ENCODE data around the gene PAPPA.

Gene PAPPA

DNA sequence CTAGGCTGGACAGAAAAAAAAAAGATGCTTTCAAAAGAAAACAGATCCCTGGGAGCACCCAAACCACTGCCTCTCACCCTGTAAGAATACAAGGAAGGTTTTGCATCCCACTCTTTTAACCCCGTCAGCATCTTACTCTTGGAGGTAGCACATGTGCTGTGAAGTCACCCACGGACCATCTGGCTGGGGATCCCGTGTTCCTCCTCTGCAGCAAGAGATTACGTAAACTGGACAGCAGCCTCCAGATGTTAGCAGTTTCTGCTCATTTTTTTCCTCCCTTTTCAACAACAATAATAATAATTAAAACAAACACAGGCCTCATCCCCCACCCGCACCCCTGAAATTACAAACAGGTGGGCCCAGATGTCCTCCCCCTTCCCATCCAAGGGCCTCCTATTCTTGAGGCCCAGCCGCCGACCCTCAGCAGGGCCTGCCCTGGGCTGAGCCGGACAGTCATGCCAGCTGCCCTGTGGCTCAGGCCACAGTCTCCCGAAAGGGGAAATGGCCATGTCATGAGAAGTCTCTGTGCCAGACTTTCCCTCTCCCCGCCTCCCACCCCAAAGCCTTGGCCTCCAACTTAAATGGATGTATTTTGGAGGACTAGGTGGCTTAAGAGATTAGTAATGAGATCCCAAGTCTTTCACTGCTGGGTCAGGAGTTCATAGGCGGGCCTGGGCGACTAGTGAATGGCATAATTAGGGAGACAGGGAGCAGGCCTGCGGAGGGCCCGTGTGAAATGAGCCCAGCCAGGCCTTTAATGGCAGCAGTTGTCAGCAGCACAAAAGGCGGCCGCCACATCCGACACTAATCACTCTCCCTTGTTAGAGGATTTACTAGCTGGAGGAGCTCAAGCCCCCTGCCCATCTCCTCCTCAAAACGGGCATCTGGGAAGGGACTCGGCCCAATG is 165.1 kb downstream of the PAPPA start:
- no peak for DNase-seq (ENCODE audit: low spot score)

DNA sequence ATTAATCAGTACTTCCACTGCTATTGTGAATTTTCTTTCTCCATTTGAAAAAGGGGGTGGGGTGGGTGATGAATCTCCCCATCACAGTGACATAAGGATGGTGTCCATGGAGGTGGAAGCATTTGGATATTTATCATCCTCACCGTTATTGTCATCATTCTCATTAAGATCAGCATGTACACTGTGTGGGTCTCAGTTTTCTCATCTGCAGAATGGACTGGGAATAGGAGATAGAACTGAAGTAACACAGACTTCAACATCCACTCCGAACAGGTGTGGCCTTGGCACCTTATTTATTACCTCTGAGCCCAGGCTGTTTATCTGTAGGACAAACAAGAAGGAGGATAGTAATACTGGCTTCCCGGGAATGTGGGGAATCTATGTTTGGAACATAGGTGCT is 165.9 kb downstream of the PAPPA start:
- DNase-seq (ENCODE audit: low spot score) = no peak

DNA sequence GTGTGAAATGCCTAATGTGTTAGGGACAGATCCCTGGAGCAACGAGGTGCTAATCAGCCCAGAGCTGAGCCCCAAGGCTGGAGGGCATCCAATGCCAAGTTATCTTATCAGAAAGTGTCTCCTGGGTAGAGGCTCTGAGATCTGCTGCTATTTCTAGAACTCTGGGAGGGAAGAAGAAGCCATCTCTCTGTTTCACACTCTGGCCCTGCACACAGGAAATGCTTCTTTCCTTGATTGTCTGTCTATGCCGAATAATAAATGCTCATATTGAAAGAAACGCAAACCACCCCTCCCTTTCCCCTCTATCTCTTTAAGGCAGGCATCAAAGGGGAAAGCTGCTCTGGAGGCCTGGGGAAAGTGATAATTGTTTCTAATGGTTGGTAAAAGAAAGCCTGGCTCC is 166.7 kb downstream of the PAPPA start:
- no peak for DNase-seq (ENCODE audit: low spot score)

DNA sequence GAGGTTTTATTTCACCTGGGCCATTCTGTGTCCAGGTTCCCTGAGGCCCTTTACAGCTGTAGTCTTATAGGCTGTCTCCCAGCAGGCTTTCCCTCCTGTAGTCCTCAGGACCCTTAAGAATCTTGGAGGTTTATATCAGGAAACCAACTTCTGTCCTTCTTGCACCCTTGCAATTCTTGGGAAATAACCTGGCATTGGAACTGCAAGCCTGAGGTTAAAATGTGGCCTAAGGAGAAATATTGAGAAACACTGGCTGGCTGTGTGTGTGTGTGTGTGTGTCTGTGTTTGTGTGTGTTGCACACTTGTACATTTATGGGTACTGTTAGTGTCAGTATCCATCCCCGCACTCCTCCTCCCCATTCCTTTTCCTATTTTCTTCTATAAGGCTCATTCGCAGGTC is 168.9 kb downstream of the PAPPA start:
- DNase-seq (ENCODE audit: low spot score) = no peak

DNA sequence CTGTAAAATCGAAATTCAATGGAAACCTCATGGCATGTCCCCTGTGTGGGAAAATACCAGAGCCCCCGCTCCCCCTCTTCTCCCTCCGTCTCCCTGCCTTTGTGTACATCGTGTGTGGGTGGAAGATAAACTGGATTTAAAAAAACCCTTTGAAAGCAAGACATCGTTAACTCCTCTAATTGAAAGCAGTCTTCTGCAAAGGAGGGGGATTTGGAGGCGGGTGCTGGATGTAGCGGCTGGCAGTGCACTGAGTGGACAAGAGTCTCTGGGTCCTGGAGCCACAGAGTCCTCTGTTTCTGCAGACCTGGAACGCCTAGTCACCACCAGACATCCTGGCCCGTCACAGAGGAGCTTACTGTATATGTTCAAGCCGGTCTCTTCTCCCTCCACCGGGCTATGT is 169.4 kb downstream of the PAPPA start:
- DNase-seq (ENCODE audit: low spot score) = no peak

DNA sequence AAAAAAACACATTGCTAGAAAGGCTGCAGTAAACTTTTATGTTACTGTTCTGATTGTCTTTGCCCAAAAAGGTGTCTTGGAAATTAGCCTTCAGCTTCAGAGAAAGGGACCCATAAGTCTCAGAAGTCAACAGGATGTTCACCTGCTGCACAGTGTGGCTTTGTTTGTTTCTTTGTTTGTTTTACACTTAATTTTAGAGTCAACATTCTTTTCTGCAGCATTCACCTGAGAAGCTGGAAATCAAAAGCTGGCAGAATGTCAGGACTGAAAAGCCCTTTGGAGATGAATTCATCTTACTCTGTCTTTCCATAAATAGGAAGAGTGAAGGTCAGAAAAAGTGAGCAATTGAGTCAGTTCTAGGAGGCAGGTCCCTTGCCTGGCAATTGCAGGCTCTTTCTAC is 170.0 kb downstream of the PAPPA start:
- no peak for DNase-seq (ENCODE audit: low spot score)

DNA sequence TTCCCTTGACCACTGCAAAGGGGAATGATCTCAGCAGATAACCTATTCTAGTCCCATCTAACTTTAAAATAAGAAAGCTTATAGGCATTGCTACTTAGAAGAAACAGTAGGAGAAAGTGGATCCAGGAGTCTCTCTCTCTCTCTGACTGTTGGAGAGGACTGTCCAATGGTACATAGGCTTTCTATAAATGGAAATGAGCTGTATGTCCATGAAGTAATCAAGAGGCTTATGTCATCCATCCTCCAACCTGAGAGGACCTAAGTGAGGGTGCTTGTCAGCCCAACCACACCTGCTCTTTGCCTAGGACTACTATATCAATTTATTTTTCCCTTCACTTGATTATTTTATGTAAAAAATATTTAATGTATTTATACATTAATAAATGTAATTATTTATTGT is 172.3 kb downstream of the PAPPA start:
- DNase-seq (ENCODE audit: low spot score) = no peak

DNA sequence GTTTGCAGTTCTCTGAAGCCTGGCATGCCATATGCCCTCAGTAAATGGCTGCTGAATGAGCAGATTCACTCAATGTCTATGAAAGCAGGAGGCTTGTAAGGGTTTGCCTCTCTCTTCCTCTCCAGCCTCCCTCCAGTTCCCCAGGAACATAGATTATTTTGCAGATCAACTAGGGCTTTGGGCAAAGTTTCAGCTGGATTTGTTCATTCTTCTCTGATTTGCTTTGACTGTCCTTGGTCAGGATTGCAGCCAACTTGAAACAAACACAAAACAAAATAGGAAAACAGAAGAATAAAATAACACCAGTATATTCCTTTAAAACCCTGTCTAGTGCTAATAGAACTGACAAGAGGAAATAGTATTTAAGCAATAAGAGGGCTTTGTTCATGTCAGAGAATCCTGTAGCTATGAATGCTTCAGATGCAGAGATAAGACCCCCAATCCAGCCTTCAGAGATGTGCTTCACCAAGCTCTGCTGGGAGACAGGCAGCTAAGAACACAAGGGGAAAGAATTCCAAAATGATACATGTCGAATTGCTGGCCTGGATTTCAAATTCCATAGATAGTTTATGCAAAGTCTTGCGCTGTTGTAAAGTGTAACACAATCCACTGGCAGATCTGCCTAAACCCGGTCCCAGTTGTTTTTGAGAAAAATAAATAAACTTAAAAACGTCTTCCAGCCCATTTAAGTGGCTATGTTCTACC is 174.3 kb downstream of the PAPPA start:
- no peak for DNase-seq (ENCODE audit: low spot score)

DNA sequence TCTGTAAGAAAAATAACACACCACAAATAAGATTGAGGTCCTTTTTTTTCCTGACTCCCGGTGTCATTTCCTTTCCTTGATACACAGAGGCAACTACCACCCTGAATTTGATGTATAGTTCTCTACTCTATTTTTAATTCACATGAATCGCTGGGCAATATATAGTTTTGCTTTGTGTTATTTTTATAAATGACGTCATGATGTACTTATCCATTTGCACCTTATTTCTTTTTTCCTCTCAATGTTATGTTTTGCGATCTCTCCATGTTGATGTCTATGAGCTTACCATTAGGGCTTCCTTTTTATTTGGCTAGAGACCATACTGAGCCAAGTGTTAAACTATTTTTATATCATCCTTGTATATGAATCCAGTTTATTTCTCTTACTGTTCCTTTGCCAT is 175.9 kb downstream of the PAPPA start:
- DNase-seq (ENCODE audit: low spot score) = no peak

DNA sequence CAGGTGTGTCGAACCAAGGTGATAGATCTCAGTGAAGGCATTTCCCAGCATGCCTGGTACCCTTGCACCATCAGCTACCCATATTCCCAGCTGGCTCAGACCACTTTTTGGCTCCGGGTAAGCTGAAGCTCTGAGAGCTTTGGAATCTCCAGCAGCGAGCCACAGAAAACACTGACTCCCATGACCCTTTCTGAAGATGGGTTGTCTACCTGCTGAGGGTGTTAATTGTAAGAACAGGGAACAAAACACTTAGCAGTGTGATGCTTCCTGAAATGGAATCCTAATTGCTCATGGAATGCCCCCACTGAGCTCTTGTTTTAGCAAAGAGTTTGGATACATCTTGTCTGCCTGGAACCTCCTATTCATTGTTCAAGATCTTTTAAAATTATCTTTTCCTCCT is 177.7 kb downstream of the PAPPA start:
- DNase-seq (ENCODE audit: low spot score) = no peak

DNA sequence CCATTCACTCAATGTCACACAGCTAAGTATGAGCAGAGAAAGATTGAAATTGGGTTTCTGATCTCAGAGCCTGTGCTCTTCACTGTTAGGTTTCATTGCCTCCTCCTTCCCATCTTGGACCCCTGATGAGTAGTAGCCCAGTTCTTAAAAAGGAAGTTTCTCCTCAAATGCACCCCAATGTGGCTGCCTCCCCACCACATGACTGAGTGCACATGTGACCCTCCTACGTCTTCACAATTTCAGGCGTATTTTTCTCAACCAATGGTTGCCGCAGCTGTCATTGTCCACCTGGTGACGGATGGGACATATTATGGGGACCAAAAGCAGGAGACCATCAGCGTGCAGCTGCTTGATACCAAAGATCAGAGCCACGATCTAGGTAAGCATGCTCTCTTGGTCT is 178.5 kb downstream of the PAPPA start:
- DNase-seq (ENCODE audit: low spot score) = no peak

DNA sequence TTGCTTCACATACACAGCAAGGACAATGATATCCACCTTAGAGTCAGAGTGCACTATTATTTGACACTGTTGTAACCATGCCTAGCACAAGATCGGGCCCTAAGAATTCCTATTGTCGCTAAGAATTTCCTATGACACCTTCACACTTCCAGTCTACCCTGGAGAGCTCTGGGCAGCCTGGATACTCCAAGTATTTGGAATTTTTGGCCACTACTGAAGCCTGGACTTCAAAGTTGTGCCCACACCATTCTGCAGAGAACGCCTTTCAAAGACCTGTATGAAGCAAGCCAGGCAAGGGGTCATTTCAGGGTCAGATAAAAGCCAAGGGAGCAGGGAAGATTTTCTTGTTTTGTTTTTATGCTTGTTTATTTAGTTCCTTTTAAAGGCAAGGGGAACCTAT is 179.7 kb downstream of the PAPPA start:
- no peak for DNase-seq (ENCODE audit: low spot score)

DNA sequence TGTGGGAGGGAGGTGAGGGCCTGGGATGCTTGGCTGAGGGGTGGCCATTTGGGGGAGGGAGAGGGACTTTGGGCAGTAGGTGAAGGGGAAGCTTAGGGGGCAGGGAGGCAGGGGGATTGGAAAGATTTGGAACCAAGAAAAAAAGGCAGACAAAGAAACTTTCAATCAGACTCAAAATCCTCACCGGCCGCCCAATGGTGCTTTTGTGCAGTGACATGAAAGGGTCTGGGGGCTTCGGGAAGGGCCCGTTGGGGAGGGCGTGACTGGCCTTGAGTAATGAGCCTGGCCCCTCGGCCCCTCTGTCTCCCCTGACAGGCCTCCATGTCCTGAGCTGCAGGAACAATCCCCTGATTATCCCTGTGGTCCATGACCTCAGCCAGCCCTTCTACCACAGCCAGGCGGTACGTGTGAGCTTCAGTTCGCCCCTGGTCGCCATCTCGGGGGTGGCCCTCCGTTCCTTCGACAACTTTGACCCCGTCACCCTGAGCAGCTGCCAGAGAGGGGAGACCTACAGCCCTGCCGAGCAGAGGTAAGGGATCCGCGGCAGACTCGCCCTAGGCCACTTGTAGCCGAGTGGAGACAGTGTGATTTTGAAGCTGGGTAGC is 181.1 kb downstream of the PAPPA start:
- DNase-seq (ENCODE audit: low spot score) = no peak

DNA sequence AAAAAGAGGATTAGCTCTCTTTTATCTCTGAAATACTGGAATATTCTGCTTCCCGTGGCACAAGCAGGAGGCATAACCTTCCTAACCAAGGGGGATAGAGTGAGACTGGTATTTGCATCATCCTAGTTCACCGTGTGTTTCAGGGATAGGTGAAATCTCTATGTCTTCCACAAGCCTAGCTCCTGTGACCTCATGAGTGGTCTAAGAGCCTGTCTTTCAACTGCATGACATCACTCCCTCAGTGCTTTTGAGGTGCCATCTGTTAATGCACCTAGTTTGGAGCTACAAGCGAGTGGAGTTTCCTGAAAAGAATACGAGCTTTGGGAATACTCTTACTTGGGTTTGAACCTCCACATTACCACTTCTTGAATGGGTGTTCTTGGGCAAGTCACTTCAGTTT is 181.8 kb downstream of the PAPPA start:
- no peak for DNase-seq (ENCODE audit: low spot score)

DNA sequence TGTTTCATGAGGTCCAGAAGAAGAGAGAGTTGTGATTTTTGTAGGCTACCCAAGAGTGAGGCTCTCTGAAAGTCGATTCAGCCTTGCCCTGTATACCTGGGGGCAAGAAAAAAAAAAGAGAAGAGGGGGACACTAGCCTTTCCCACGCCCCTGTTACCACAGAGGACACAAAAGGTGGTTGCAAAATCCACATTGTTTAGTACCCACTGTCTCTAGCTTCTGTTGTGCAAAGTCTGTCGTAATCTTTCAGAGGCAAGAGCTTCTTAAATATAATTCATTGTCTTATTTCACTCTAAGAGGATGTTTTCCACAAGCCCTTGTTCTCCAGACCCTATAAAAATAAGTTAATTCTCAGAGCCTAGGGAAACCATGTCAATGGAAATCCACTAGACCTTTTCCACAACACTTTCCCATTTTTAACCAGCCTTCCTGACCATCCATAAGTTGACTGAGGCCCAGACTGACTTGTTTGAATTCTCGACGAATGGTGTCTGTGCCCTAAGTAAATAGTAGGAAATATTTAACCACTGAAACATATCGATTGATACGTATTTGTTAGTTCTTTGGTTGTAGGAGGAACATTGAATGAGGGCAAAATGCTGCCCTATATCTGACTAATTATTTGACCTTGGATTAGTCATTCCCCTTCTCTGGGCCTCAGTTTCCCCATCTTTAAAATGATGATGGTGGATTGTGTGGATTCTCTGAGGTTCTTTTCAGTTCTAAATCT is 182.7 kb downstream of the PAPPA start:
- no peak for DNase-seq (ENCODE audit: low spot score)

DNA sequence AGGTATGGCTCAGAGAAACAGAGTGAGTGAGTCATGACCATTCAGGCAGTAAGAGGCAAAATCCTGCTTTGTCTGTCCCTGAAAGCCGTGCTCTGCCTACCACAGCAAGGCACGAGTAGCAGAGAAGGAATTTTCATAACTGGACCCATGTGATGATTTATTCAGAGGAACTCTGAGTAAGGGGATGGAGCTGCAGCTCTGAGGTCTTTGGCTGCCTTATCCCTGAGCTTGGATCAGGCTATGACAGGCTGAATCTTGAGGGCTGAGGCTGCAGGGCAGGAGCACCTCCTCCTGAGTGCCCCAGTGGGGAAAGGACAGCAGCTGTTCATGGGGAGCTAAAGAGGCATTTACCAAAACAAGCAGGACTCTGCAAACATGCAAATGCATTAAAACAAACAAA is 183.4 kb downstream of the PAPPA start:
- no peak for DNase-seq (ENCODE audit: low spot score)

DNA sequence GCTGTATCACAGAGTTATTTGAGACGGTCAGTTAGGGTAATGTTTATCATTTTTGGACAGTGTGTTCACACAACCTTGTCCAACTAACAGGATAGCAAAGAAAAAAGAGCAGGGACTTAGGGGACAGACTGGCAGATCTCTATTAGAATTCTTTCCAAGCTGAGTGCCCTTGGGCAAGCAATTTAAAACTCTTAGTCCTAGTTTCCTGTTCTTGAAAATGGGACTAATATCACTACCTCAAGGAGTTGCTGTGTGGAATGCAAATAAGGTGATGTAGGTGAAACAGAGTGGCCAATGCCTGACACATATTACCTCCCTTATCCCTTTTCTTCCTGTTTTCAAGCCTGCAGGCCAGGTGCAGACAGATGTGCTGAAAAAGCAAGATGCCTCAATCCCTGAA is 186.7 kb downstream of the PAPPA start:
- DNase-seq (ENCODE audit: low spot score) = no peak

DNA sequence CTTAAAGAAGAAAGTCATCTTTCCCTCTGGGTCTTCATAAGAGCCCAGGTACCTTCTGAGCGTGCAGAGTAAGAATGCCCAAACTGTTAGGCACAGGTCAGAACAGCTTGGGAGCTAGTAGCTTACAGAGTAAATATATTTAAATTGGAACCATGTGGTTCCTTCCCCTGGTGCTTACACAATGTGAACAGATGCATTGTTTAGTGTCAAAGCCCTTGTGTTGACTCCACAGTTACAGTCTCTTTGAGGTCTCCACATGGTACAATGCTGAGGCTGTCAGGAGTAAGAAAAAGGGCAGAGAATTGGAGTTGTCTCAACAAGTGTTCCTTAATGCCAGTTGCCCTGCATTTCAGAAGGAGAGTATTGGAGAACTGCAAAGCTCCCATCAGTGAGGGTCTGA is 188.5 kb downstream of the PAPPA start:
- no peak for DNase-seq (ENCODE audit: low spot score)

DNA sequence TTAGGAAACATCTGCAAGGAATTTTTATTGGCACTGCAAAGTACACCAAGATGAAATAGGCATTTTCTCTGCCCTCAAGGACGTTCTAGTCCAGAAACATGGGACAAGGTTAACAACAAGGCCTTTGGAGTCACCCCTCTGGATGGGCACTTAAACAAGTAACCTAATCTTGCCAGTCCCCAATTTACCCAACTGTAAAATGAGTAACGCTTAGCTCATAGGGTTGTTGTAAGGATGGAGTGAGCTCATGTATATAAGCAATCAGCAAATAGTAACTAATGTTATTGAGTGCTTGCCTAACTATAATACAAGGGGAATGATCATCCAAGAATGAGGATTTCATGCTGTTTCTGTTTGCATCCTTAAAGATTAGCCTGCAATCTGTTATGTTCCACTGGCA is 189.3 kb downstream of the PAPPA start:
- no peak for DNase-seq (ENCODE audit: low spot score)

DNA sequence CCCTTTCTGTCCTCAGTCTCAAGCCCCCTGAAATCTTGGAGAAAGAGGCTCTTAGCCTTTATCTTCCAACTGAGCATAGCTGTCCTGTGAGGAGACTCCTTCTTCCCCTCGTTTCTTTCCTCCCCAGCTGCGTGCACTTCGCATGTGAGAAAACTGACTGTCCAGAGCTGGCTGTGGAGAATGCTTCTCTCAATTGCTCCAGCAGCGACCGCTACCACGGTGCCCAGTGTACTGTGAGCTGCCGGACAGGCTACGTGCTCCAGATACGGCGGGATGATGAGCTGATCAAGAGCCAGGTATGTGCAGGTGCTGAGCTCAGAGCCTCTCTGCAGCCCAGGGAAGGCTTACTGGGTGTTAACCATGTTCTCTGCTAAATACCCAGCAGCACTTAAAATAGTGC is 190.8 kb downstream of the PAPPA start:
- DNase-seq (ENCODE audit: low spot score) = no peak

DNA sequence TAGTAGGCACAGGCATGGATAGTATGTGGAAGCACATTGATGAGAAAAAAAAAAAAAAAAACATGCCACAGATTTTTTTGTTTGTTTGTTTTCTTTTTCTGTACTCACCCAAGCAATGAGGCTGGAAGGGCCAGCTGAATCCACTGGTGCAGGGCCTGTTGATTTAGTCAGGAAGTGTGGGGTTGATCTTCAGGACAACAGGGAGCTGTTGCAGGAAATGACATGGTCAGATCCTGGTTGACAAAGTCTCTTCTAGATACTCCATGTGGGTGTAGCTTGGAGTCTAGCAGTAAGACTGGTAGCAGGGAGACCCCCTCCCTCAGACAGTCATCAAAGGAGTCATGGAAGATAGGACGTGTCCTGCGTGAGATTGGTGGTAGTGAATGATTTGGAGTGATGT is 191.8 kb downstream of the PAPPA start:
- DNase-seq (ENCODE audit: low spot score) = no peak

DNA sequence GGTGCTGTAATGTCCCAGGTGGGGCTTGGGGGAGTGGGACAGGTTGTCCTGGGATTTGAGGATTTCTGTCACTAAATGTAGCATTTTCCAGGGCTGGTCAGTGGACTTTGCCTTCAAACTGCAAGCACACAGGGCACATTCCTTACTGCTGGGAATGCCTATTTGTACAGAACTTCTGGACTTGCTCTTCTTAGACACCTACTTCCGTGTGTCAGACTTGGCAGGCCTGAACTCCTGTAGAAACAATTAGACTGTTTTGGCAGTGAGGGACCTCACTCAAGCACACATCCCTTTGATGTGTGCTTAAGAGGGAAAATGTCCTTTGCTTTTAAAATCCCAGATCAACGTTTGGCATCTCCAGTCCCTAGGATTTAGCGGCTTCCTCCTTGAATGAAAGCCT is 192.2 kb downstream of the PAPPA start:
- DNase-seq (ENCODE audit: low spot score) = no peak

DNA sequence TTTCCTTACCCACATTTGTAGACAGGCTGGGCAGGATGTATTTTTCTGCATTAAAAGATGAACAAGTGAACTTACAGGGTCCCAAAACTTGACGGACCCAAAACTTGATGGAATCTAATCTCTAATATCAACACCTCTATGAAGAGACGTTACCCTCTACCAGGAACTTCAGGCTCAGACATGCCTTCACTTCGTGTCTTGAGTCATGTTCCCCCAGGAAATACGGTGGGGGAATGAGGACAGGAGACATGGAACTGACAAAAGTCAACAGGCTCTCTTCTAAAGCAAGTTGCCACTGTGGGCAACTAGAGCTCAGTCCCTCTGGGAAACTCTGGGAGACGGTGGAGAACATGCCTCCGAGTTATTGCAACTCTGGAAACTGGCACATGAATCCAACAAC is 196.1 kb downstream of the PAPPA start:
- no peak for DNase-seq (ENCODE audit: low spot score)
